ENCODE data around the gene MRPL19.

The MRPL19 gene

DNA sequence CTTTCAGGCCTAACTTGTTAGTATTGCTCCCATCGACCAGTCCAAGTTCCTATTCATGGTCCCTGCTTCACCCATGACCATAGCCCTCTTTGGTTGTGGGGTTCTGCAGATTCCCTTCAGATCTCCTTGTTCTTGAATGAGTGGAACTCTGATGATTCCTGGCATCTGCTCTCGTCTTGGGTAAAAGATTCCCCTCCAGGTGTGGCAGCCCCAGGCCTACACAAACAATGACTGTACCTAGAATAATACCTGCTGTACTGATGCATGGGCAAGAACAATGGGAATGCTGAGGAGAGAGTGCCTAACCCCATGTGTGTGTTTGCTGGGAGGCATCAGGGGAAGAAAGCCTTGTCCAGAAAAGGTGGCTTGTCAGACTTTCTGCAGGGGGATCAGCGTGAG lies 39.2 kb upstream of the MRPL19 start:
- no peak overlapping the region for H3K4me2 ChIP-seq (ENCODE audit: low read length)
- peaks cover 16% of the 10 kb centered on the region for H3K27me3 ChIP-seq (ENCODE audit: control insufficient read depth, insufficient read depth, low read length)
- no peaks in the 10 kb centered on the region for H3K36me3 ChIP-seq (ENCODE audit: insufficient read depth, low read length)
- no peak overlapping the region for H3K4me3 ChIP-seq (ENCODE audit: low read length)
- H3K4me1 ChIP-seq (ENCODE audit: control insufficient read depth, insufficient read depth, low read length): peaks cover 66% of the 10 kb centered on the region
- H3K9me3 ChIP-seq (replicated peaks; ENCODE audit: low read length): no peaks in the 10 kb centered on the region
- no peak overlapping the region for H3K9ac ChIP-seq (ENCODE audit: low read depth, low read length)

DNA sequence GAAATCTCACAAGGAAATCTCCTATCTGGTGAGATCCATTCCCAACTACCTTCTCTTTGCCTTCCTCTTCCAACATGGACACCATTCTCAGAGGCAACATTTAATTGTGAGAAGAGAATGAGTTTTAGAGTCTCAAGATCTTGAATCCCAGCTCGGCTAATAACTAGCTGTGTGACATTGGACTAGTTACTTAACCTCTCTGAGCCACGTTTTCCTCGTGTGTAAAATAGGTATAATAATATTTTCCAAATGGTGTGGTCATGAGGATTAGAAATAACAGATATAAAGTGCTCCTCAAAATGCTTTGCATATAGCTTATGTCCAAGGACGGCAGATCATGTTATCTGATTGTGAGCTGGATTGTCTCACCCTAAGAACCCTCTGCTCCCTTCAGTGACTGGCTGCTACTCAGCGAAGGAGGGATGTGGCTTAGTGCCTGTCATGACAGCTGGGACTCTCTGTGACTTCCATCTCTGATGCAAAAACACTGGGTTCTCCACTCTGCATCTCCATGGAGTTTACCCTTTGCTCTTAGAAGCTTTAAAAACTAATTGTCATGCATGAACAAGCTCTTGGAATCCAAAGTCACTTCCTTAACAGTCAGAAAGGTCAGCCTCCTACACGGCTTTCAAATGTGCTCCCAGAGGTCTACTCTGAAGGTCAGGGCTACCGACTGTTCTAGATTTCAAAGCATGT lies 38.4 kb upstream of the MRPL19 start:
- H3K4me3 ChIP-seq (ENCODE audit: low read length): no peak overlapping the region
- no peaks in the 10 kb centered on the region for H3K9me3 ChIP-seq (replicated peaks; ENCODE audit: low read length)
- H3K27me3 ChIP-seq (ENCODE audit: control insufficient read depth, insufficient read depth, low read length): peaks cover 16% of the 10 kb centered on the region
- H3K4me2 ChIP-seq (ENCODE audit: low read length): peak overlapping the region; percentile 92
- H3K36me3 ChIP-seq (ENCODE audit: insufficient read depth, low read length): no peaks in the 10 kb centered on the region
- H3K4me1 ChIP-seq (ENCODE audit: control insufficient read depth, insufficient read depth, low read length): peaks cover 58% of the 10 kb centered on the region
- no peak overlapping the region for H3K9ac ChIP-seq (ENCODE audit: low read depth, low read length)

DNA sequence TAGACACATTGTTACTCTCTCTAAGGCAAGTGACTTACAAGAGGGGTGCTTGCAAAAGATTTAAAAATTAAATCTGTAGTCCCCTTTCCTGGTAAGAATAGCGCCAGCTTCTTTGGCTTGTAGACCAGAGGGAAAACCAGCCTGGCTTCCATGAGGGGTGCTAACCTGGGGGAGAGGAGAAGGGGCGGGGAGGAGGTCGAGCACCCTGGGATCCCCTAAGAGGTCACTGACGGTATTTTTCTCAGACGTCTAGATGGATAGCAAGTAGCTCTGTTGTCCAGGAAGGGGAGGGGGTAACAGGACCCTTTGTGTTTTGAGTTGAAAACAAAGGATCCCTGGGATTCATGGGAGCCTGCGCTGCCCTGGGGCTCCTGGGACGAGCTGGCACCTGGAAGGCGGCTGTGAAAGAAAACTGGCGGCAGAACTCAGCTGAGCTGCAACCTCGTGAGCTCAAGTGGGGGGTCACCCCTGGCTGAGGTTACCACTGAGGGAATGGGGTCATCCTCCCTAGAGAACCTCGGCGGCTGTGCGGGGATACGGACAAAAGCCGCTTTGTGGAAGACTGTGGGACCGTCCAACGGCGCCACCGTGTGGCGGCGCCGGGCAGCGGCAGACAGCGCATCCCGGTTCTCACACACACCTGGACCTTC lies 37.8 kb upstream of the MRPL19 start:
- peaks cover 52% of the 10 kb centered on the region for H3K4me1 ChIP-seq (ENCODE audit: control insufficient read depth, insufficient read depth, low read length)
- peak overlapping the region; percentile 65 for H3K4me3 ChIP-seq (ENCODE audit: low read length)
- no peaks in the 10 kb centered on the region for H3K9me3 ChIP-seq (replicated peaks; ENCODE audit: low read length)
- H3K27me3 ChIP-seq (ENCODE audit: control insufficient read depth, insufficient read depth, low read length): peaks cover 16% of the 10 kb centered on the region
- no peaks in the 10 kb centered on the region for H3K36me3 ChIP-seq (ENCODE audit: insufficient read depth, low read length)
- peak overlapping the region; percentile 92 for H3K4me2 ChIP-seq (ENCODE audit: low read length)
- H3K9ac ChIP-seq (ENCODE audit: low read depth, low read length): peak overlapping the region; percentile 48

DNA sequence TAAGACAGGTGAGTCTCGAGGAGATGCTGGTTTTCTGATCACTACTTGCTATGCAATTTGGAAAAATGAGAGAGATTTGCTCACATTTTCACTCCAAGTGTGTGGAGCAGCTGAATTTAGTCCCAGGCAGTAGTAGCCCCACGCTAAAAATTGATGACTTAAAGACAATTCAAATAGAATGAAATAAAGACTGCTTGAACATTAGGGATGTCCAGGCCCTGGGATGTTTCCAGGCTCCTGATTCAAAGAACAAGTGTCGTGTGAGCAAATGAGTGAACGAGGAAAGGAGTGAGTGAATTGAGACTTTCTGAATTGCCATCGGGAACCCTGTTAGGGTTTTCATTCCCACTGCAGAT lies 37.3 kb upstream of the MRPL19 start:
- H3K9ac ChIP-seq (ENCODE audit: low read depth, low read length): no peak overlapping the region
- peaks cover 16% of the 10 kb centered on the region for H3K27me3 ChIP-seq (ENCODE audit: control insufficient read depth, insufficient read depth, low read length)
- no peak overlapping the region for H3K4me2 ChIP-seq (ENCODE audit: low read length)
- peaks cover 47% of the 10 kb centered on the region for H3K4me1 ChIP-seq (ENCODE audit: control insufficient read depth, insufficient read depth, low read length)
- no peaks in the 10 kb centered on the region for H3K36me3 ChIP-seq (ENCODE audit: insufficient read depth, low read length)
- no peak overlapping the region for H3K4me3 ChIP-seq (ENCODE audit: low read length)
- H3K9me3 ChIP-seq (replicated peaks; ENCODE audit: low read length): no peaks in the 10 kb centered on the region

DNA sequence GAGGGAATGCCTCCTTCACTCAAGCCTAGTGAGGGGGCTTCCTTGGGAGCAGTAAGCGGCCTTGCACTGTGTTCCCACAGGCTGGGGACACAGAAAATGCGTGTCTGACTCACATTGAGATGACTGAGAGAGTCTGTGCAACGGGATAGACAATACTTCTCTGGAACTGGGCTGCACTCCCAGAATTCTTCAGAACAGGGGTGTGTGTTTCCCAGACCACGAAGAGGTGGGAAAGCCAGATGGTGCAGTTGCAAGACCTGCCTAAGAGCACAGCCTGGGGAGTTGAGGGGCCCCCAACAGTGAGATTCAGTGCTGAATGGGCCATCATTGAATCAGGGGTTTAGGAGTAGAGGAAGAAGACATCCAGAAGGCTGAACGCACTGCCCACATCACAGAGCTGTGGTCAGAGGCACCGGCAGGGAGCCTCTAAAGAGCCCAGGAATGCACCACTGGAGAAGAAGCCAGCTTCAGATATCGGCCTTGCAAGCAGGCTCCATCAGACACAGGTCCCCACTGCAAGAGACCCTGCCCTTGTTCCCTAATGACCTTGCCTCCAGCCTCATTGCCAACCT lies 36.6 kb upstream of the MRPL19 start:
- H3K27me3 ChIP-seq (ENCODE audit: control insufficient read depth, insufficient read depth, low read length): peaks cover 16% of the 10 kb centered on the region
- no peak overlapping the region for H3K4me3 ChIP-seq (ENCODE audit: low read length)
- H3K36me3 ChIP-seq (ENCODE audit: insufficient read depth, low read length): no peaks in the 10 kb centered on the region
- H3K4me1 ChIP-seq (ENCODE audit: control insufficient read depth, insufficient read depth, low read length): peaks cover 40% of the 10 kb centered on the region
- no peak overlapping the region for H3K4me2 ChIP-seq (ENCODE audit: low read length)
- H3K9ac ChIP-seq (ENCODE audit: low read depth, low read length): no peak overlapping the region
- H3K9me3 ChIP-seq (replicated peaks; ENCODE audit: low read length): no peaks in the 10 kb centered on the region

DNA sequence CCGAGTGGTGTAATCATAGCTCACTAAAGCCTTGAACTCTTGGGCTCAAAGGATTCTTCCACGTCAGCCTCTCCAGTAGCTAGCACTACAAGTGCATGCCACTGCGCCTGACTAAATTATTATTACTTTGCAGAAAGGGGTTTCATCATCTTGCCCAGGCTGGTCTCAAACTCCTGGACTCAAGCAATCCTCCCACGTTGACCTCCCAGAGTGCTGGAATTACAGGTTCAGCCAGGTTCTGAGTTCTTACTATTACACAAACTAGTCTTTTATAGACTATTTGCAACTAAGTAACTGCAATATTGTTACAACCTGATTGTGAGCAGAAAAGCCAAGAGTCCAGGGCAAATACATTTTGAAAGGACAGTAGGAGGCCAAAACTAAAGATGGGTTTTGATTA lies 35.9 kb upstream of the MRPL19 start:
- Histone ChIP-seq H3K36me3 (ENCODE audit: insufficient read depth, low read length) (no peaks in the 10 kb centered on the region), H3K4me1 (ENCODE audit: control insufficient read depth, insufficient read depth, low read length) (peaks cover 33% of the 10 kb centered on the region), H3K9ac (ENCODE audit: low read depth, low read length) (no peak overlapping the region), H3K9me3 (replicated peaks; ENCODE audit: low read length) (no peaks in the 10 kb centered on the region), H3K4me2 (ENCODE audit: low read length) (no peak overlapping the region), H3K4me3 (ENCODE audit: low read length) (no peak overlapping the region), H3K27me3 (ENCODE audit: control insufficient read depth, insufficient read depth, low read length) (peaks cover 16% of the 10 kb centered on the region)

DNA sequence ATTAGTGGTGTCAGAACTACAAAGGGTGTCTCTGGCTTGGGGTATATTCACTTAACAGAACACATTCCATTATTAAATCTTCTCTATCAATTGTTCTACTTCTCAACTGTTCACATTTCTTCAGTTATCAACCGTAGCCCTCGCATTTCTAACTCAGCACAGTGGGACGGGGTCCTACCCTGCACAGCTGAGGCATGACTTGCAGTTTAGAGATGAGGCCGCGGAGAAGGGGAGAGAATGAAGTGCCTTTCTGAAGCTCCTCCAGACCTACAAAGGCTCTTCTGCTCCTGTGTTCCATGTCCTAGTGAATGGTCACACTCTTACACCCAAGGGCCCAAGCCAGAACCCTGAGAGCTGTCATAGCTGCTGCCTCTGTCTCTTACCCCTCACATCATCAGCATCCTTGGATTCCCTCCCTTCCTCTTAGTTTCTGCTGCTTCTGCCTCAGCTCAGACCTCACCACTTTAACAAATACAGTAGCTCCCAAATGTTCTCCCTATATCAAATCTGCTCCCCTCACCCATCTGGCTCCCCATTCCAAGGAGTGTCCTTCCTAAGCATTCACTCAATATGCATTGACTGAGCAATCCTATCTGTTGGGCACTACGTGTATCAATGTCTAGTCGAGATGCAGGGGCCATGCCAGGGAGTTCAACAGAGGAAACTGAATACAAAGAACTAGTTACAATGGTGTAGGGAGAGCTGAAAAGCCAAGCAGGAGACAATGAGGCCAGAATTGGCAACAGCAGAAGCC lies 34.3 kb upstream of the MRPL19 start:
- H3K4me3 ChIP-seq (ENCODE audit: low read length): no peak overlapping the region
- no peak overlapping the region for H3K9ac ChIP-seq (ENCODE audit: low read depth, low read length)
- peaks cover 17% of the 10 kb centered on the region for H3K4me1 ChIP-seq (ENCODE audit: control insufficient read depth, insufficient read depth, low read length)
- no peaks in the 10 kb centered on the region for H3K36me3 ChIP-seq (ENCODE audit: insufficient read depth, low read length)
- no peak overlapping the region for H3K4me2 ChIP-seq (ENCODE audit: low read length)
- peaks cover 16% of the 10 kb centered on the region for H3K27me3 ChIP-seq (ENCODE audit: control insufficient read depth, insufficient read depth, low read length)
- no peaks in the 10 kb centered on the region for H3K9me3 ChIP-seq (replicated peaks; ENCODE audit: low read length)

DNA sequence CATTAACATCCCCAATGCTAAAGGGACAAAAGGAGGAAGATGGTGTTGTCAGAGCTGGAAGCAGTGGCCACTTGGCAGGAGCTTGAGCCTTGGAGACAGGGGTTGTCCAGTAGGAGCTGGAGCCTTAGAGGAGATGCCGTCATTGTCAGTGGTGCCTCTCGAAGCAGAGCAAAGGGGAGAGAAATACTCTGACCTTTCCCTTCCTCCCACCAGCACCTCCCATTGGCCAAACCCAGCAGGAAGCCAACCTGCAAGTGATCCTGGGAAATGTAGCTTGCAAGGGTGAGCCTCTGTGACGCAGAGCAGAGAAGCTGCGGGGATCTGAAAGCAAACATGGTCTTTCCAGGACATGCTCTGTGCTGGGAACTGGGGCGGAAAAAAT lies 33.7 kb upstream of the MRPL19 start:
- peaks cover 12% of the 10 kb centered on the region for H3K4me1 ChIP-seq (ENCODE audit: control insufficient read depth, insufficient read depth, low read length)
- peaks cover 16% of the 10 kb centered on the region for H3K27me3 ChIP-seq (ENCODE audit: control insufficient read depth, insufficient read depth, low read length)
- H3K9me3 ChIP-seq (replicated peaks; ENCODE audit: low read length): no peaks in the 10 kb centered on the region
- no peaks in the 10 kb centered on the region for H3K36me3 ChIP-seq (ENCODE audit: insufficient read depth, low read length)
- no peak overlapping the region for H3K4me2 ChIP-seq (ENCODE audit: low read length)
- H3K4me3 ChIP-seq (ENCODE audit: low read length): no peak overlapping the region
- H3K9ac ChIP-seq (ENCODE audit: low read depth, low read length): no peak overlapping the region

DNA sequence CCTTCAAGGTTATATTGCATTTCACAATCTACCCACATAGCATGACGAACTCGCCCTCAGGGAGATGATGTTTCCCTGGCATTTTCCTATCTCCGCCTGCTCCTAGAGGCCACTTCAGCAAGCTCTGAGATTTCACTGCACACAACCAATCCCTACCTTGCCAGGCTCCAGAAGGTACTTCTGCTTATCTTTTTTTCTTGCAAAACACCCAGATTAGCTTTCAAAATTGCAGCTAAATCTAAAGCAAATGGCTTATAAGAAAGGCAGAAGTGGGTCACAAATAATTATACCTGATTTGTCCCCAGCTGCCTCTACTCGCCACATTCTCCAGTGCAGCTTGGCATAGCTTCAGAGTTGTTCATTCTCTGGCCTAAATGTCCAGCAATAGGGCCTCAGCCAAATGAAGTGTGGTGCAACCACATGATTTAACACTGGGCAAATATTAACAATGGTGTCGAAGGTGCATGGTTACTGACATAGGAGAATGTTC lies 32.4 kb upstream of the MRPL19 start:
- H3K9me3 ChIP-seq (replicated peaks; ENCODE audit: low read length): no peaks in the 10 kb centered on the region
- H3K27me3 ChIP-seq (ENCODE audit: control insufficient read depth, insufficient read depth, low read length): peaks cover 16% of the 10 kb centered on the region
- H3K36me3 ChIP-seq (ENCODE audit: insufficient read depth, low read length): no peaks in the 10 kb centered on the region
- no peak overlapping the region for H3K4me3 ChIP-seq (ENCODE audit: low read length)
- H3K4me1 ChIP-seq (ENCODE audit: control insufficient read depth, insufficient read depth, low read length): no peaks in the 10 kb centered on the region
- H3K4me2 ChIP-seq (ENCODE audit: low read length): no peak overlapping the region
- H3K9ac ChIP-seq (ENCODE audit: low read depth, low read length): no peak overlapping the region

DNA sequence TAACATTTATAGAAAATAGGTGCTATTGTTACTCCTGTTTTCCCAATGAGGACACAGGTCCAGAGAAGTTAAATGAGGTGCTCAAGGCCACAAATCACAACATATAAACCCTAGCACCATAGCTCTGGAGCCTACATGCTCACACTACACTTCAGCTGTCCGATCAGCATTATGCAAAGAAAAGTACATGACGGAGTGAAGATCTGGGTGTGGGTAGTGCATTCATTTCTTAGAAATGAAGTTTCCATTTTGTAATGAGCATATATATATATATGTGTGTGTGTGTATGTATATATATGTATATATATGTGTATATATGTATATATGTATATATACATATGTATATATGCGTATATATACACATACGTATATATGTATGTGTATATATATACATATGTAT lies 30.2 kb upstream of the MRPL19 start:
- H3K4me3 ChIP-seq (ENCODE audit: low read length): no peak overlapping the region
- H3K4me1 ChIP-seq (ENCODE audit: control insufficient read depth, insufficient read depth, low read length): peaks cover 12% of the 10 kb centered on the region
- H3K9ac ChIP-seq (ENCODE audit: low read depth, low read length): no peak overlapping the region
- H3K27me3 ChIP-seq (ENCODE audit: control insufficient read depth, insufficient read depth, low read length): peaks cover 4% of the 10 kb centered on the region
- H3K9me3 ChIP-seq (replicated peaks; ENCODE audit: low read length): no peaks in the 10 kb centered on the region
- no peak overlapping the region for H3K4me2 ChIP-seq (ENCODE audit: low read length)
- no peaks in the 10 kb centered on the region for H3K36me3 ChIP-seq (ENCODE audit: insufficient read depth, low read length)

DNA sequence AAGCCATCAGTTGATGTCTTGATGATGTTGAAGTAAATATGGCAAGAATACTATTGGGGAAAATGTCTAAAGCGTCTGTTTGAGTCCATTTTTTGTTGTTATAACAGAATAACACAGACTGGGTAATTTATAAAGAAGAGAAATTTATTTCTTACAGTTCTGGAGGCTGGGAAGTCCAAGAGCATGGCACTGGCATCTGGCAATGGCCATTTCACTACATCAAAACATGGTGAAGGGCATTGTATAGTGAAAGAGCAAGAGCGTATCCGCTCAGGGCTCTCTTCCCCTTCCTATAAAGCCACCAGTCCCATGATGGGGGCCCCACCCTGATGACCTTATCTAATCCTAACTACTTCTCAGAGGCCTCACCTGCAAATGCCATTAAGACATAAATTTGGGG lies 29.6 kb upstream of the MRPL19 start:
- Histone ChIP-seq H3K4me2 (ENCODE audit: low read length) (no peak overlapping the region), H3K27me3 (ENCODE audit: control insufficient read depth, insufficient read depth, low read length) (peaks cover 2% of the 10 kb centered on the region), H3K36me3 (ENCODE audit: insufficient read depth, low read length) (no peaks in the 10 kb centered on the region), H3K9me3 (replicated peaks; ENCODE audit: low read length) (no peaks in the 10 kb centered on the region), H3K4me1 (ENCODE audit: control insufficient read depth, insufficient read depth, low read length) (peaks cover 12% of the 10 kb centered on the region), H3K9ac (ENCODE audit: low read depth, low read length) (no peak overlapping the region), H3K4me3 (ENCODE audit: low read length) (no peak overlapping the region)

Data from skeletal muscle satellite cell (primary cell).